ENCODE data around the gene CALCOCO1. TPM values are rescaled to one million over a fixed set of nuclear protein-coding genes. Genes with fewer than 3 reads are reported as not detected.
"Not testable (repeated sequence)": the region's sequence is repeated elsewhere in the genome, so short reads cannot be mapped to it uniquely, and the experiment has no call there.

Gene CALCOCO1
- total RNA-seq, 1 donor from 2014 or later, result 63.6 TPM

DNA sequence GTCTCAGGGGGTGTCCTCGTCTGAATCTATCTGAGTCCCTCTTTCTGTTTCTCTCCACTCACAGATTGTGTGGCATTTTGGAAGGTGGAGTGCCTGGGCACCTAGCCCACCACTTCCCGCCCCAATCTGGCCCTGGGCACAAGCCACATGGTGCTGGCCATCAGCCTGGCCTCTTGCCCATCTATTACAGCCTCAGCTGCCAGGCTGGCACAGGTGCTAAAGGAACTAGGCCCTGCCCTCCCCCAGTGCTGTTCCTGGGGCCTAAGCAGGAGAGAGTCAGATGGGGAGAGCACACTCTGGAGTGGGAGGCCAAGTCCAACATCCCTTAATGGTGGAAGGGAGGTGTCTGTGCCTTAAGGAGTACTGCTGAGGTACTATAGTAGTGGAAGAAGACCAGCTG lies 8.3 kb upstream of the CALCOCO1 start:
- no peak for FAIRE-seq

DNA sequence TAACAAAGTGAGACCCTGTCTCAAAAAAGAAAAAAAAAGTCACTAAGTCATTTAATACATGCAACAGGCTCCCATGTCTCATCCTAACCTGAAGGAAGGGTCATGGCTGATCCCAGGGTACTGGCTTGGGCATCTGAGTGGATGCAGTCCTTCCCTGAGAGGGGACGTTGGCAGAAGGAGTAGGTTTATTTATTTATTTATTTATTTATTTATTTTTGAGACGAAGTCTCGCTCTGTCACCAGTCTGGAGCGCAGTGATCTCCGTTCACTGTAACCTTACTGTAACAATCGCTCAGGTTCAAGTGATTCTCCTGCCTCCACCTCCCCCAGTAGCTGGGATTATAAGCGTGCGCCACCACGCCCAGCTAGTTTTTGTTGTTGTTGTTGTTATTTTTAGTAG lies 7.2 kb upstream of the CALCOCO1 start:
- FAIRE-seq (no peak), DNase-seq (ENCODE audit: low spot score in 2 of 2) (no peak)

More for the DNA sequence above, 8.3 kb upstream of the CALCOCO1 start:
- DNase-seq (ENCODE audit: low spot score in 2 of 2), result no peak

DNA sequence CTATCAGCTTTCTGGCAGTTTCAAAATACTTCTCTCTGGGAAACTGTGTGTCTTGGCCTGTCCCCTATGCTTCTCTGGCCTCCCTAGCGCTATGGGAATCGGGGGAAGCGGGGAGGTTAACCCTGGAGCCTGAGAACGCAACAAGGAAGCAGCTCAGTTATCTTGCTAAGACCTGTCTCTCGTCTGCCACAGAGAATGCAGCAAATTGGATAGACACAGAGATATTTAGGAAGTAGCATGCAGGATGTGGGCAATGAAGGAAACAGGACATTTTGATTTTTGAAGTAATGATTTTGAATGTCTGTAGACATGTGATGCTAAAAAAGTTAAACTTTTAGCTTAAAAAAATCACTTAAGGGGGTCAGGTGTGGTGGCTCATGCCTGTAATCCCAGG lies 6.6 kb upstream of the CALCOCO1 start:
- DNase-seq (ENCODE audit: low spot score in 2 of 2) (no peak), FAIRE-seq (no peak)

DNA sequence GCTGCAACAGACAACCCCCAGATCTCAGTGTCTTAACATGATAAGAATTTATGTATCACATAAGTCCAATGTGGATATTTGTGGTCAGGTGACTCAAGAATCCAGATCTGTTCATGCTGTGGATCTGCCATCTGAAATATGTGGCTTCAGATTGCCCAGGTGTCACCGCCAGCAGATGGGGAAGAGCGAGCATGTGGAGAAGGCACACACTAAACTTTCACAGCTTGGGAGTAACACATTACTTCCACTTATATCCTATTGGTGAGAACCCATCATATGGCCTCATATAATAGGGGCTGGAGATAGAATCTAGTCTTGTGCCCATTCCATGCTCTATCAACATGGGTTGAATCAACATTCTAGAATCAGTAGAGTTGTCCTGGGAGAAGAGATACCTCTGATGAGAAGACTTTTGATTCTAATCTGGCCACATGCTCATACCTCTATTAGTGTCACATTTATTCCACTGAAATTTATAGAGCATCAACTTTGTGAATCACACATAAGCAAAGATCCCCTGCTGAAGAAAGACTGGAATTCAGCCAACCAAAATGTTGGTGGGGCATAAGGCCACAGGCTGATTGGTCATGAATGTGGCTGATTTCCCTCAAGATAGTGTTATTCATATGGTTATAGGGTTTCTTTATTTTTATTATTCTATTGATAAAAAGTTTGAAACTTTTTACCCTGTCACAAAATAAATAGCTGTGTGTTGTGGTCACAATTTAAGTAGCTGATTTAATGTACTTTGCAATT lies 6.0 kb upstream of the CALCOCO1 start:
- no peak for FAIRE-seq
- DNase-seq (ENCODE audit: low spot score in 2 of 2), result no peak

DNA sequence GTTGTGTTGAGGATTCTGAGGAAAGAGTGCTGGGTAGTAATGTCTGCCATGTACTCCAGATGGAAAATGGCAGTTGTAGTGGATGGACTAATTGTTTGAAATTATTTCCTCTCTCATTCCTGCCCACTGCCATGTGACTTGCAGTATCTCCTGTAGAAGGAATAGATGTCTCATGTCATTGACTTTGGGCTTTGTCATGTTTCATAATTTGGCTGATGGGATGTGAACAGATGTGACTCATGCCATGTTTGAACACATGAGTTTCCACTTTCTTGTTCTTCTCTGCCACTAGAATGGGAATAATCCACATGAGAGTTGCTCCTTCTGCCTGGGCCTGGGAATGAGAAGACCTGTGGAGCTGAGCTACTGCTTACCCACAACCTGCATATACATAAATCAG lies 2.4 kb upstream of the CALCOCO1 start:
- no peak for DNase-seq (ENCODE audit: low spot score in 2 of 2)
- FAIRE-seq, result no peak

DNA sequence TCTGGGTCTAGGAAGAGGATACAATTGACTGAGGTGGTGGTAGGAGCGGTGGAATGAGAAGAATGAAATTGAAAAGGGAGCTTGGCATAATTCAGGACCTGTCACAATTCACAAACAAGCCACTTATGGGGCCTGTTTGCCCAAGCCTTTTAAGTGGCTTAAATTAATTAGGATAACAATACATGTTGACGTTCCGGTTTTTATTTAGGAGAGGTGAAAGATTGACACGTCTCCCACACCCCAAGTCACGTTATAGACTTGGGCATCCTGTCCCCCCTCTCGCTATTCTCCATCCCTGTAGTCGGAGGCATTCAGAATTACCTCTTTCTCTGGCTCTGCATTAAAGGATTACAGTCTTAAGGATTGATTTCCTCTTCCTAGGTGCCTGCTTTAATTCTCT lies 954 bp upstream of the CALCOCO1 start:
- DNase-seq (ENCODE audit: low spot score in 2 of 2), result no peak
- FAIRE-seq, result no peak

DNA sequence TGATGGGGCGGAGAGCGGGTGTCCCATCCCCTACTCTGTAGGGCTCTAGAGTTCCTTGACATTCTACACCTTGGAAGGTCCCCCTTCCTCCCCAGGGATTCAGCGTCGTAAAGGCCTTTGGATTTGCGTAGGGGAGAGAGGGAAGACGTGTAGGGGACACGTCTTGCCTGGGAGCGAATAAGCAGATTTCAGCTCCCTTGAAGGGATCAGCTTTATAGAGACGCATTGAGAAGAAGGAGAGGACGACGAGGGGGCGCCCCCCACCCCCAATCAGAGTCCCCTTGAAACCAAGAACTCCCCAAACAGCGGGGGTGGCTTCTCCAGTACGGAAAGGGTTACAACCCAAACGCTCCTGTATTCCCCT lies 324 bp downstream of the CALCOCO1 start:
- no peak for FAIRE-seq
- no peak for DNase-seq (ENCODE audit: low spot score in 2 of 2)

DNA sequence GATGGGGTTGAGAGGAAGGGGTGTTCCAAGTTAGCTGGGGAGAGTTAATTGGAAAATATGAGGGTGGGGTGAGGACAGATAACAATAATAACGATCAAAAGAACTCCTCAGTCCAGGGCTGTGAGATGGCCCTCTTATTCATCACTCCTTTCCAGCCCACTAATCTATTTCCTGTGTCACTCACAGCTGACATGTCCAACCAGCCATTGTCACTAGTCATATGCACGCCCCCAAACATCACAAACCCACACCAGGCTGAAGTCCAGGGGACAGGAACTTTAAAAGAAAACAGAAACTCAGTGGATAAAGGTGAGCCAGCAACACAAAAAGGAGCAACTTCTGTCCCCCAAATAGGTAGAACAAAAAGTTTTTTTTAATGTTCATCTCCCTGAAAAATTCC lies 911 bp downstream of the CALCOCO1 start:
- DNase-seq (ENCODE audit: low spot score in 2 of 2) (no peak), FAIRE-seq (no peak)

DNA sequence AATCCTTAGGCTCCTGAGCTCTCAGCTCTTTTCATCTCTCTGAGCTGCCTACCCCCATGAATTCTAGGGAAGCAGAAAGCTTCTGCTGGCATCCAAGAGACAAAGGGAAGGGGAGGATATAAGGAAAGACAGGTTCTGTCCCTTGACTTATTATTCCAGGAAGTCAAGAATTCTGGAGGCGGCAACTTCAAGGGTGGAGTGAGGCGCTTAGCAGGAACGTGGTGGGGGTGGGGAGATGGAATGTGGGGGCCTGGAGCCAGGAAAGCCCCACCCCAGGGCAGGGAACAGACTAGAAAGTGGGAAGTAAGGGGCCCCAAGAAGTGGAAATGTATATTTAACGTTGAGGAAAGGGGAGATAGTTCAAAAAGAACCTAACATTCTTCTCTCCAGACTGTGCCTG lies 1.4 kb downstream of the CALCOCO1 start:
- no peak for DNase-seq (ENCODE audit: low spot score in 2 of 2)
- FAIRE-seq, result no peak

DNA sequence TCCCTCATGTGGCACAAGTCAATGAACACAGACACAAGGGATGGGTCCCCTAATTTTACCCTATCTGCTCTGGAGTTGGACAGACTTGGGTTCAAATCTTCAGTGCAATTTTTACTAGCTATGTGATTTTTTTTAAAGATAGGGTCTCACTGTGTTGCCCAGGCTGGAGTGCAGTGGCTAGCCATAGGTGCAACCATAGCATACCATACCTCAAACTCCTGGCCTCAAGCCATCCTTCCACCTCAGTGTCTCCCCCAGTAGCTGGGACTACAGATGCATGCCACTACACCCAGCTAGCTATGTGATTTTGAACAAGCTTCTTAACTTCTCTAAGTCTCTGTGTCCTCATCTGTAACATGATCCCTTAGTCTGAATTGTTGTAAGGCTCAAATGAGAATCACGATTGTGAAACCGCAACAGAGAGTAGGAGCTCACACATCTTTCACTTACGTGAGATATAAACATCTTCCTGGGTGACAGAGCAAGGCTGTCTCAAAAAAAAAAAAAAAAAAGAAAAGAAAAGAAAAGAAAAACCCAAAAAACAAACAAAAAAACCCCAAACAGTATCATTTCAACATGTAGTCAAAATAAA lies 4.7 kb downstream of the CALCOCO1 start:
- FAIRE-seq, result no peak

DNA sequence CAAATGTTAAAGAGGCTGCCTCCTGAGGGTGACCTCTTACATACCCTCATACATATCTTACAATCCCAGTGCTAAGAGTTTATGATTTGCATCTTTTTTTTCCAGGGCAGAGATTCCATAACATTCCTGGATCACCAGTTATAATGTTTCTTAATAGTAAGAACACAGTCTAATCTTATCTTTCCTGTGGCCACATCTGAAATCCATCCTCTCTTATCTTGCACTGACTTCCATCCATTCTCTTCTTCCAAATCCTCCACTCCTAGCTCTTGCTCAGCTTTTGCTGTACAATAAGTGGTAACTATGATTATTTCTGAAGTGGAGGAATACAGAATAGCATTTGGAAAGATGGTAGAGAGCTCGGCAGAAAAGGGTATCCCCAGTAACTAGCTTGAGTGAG lies 6.3 kb downstream of the CALCOCO1 start:
- DNase-seq (ENCODE audit: low spot score in 2 of 2), result no peak
- FAIRE-seq, result no peak

More for the DNA sequence above, 4.7 kb downstream of the CALCOCO1 start:
- DNase-seq (ENCODE audit: low spot score in 2 of 2), result no peak

DNA sequence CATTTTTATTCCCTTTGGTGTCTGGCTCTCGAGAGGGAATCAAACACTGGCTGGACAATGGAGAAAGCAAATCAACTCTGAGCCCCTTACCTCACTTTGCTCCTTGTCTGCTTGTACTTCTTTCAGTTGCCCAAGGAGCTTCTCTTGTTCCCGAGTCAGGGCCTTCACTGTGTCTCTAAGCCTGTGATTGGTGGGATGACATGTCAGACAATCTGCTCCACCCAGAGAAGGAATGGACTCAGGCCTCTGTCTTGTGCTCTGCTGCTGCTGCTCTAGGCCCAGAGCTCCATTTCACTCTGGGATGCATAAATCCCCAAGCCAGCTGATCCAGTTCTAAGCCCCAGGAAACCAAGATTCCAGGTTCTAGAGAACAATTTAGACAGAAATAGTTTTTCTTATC lies 7.6 kb downstream of the CALCOCO1 start:
- FAIRE-seq, result no peak
- DNase-seq (ENCODE audit: low spot score in 2 of 2), result no peak

DNA sequence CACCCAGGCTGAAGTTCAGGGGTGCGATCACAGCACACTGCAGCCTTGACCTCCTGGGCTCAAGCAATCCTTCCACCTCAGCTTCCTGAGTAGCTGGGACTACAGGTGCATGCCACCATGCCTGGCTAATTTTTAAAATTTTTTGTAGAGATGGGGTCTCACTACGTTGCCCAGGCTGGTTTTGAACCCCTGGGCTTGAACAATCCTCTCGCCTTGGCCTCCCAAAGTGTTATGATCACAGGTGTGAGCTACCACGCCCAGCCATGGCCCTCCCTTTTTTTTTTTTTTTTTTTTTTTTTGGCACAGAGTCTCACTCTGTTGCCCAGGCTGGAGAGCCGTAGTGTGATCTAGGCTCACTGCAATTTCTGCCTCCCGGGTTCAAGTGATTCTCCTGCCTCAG lies 8.7 kb downstream of the CALCOCO1 start:
- FAIRE-seq; DNase-seq (ENCODE audit: low spot score in 2 of 2): not testable (repeated sequence)

DNA sequence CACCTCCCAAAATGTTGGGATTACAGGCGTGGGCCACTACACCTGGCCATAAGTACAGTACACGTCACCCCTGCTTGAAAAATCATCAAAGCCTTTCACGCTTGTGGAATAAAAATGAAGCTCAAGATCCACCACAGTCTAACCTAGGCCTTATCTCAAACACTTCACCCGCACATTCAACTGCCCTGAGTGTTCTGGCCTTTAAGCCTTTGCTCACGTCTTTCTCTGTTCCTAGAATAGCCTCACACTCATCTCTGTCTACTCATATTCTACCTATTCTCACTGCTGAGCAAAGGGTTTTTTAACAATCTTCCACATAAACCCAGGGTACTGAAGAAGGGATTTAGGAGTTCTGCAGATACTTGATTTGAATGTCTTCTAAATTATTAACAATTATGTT lies 9.9 kb downstream of the CALCOCO1 start:
- FAIRE-seq (no peak), DNase-seq (ENCODE audit: low spot score in 2 of 2) (no peak)

DNA sequence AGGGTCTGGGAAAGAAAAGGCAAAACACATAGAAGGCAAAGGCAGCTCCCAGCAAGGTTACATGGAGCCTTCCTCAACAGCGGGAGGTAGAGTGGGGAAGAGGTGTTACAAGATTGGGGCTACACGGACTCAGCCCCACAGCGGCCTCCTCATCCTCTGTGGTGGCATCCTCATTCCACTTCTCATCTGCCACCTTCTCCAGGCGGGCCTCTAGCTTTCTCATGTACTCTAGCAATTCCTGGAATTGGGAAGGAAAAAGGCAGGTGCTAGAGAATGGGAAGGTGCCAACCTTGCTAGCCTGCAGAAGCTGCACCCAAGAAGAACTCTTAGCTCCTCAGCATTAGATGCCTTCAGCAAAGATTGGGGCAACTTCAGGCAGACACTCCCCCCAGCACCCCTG lies 13.2 kb downstream of the CALCOCO1 start:
- DNase-seq (ENCODE audit: low spot score in 2 of 2) (no peak), FAIRE-seq (no peak)

DNA sequence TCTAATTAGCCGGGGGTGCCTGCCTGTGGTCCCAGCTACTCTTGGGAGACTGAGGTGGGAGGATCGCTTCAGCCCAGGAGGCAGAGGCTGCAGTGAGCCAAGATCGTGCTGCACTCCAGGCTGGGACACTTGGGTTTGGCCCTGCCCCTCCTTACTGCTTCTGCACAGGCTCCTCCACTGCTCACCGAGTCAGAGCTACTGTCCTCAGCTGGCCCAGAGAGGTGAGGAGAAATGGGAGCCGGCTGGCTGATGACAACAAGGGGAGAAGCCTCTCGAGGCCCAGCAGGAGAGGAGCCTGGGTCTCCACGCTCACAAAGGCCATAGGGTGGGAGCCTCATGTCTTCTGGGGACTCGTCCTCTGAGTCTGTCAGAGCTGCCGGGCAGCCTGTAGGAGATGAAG lies 13.7 kb downstream of the CALCOCO1 start:
- DNase-seq (ENCODE audit: low spot score in 2 of 2), result no peak
- FAIRE-seq, result no peak

DNA sequence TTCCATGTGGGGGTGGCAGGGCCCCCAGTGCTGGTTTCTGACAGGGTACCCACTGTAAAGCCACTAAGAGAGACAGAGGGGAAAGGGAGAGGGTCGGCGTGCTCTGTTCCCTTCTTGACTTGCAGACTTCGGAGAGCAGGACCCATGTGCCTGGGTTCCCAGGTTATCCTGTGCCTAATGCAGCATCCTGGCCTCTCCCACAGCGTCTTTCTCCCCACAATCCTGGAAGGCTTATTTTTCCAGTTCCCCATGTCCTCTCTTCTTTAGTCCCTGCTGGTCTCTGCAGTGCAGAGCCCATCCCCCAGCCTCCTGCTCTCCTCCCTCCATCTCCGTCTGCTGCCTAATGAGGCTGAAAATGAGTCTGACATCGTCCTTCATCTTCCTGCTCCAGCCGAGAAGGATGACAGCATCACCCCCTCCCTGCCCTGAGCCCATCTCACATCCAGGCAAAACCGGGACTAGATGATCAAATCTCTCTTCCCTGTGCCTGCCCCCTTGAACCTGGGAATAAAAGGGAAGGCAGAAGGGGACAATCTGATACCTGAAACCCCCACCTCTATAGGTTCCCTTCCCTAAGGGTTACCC lies 15.1 kb downstream of the CALCOCO1 start:
- FAIRE-seq (no peak), DNase-seq (ENCODE audit: low spot score in 2 of 2) (no peak)

DNA sequence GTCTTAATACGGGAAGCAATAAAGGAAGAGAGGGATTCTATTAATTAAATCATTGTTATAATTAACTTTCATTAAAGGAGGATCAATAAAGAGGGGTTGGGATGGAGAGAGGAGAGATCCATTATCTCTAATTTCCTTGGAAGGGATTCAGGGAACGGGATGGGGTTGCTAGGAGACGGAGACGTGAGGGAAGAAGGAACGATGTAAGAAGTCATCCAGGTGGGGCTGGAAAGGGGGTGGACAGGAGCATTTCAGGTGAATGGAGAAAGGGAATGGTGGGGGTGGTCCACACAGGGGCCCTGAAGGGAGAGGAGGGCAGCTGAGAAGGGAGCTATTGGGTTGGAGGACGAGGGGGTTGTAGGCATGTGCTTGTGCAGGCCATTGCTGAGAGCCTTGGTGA lies 17.2 kb downstream of the CALCOCO1 start:
- no peak for DNase-seq (ENCODE audit: low spot score in 2 of 2)
- FAIRE-seq, result no peak

DNA sequence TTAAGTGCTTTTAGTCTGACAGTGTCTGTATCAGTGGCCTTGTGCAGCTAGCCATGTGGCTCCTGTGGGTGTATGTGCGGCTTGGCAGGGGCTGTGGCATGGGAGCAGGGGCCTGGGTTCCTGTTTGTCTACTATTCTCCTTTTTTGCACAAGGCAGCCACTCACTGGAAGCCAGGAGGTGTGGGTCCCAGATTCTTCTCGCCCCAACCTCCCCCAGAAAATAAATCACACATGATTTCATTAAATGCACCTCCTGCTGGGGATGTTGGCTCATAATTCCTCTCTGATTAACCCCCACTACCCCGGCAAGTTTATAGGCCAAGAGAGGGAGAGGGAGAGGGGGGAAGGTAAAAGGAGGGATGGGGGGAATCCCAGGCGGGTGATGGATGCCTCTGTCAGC lies 17.6 kb downstream of the CALCOCO1 start:
- FAIRE-seq (no peak), DNase-seq (ENCODE audit: low spot score in 2 of 2) (no peak)

DNA sequence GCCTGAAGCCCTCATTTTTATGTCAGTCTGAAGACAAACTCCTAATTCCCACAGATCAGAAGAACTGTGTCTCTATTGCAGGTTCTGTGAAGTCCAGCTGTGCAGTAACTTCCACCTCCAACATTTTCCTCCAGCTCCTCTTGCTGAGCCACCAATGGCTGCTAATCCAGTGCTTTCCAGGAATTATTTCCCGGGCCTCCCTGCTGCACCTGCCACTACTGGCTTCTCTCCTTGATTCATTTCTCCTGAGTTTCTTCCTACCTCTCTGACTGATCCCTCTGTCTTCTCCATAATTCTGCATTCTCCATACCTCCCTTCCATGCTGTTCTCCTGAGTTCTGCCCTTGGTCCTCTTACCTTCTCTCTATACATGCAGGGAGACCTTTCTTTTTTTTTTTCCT lies 21.2 kb downstream of the CALCOCO1 start:
- FAIRE-seq (no peak), DNase-seq (ENCODE audit: low spot score in 2 of 2) (no peak)

DNA sequence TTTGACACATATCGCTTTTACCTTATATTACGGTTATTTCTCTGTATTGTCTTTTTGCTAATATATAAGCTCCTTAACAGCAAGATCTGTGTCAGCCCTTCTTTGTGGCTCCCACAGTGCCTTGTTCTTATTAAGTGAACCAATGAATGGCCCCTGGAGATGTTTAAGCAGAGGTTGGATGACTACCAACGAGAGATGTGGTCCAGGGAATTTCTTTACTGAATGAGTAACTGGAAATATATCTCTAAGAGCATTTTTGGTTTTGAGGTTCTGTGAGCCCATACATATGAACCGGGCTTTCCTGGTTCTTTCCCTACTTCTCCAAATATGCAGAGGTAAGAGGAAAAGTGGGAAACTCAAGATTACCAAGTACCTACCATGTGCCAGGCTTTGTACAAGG lies 23.5 kb downstream of the CALCOCO1 start:
- no peak for FAIRE-seq
- DNase-seq (ENCODE audit: low spot score in 2 of 2), result no peak

All from frontal cortex (tissue), 4 donors.